ENCODE results near the gene GPS1. TPM values are rescaled to one million over a fixed set of nuclear protein-coding genes. Genes with fewer than 3 reads are reported as not detected.

The GPS1 gene
- total and polyA plus RNA-seq, 9 of the 15 experiments (the other 6 are each of a cell fraction or from before 2014, with no cell fraction given), result 3.1 to 167 (median 69.9) TPM

DNA sequence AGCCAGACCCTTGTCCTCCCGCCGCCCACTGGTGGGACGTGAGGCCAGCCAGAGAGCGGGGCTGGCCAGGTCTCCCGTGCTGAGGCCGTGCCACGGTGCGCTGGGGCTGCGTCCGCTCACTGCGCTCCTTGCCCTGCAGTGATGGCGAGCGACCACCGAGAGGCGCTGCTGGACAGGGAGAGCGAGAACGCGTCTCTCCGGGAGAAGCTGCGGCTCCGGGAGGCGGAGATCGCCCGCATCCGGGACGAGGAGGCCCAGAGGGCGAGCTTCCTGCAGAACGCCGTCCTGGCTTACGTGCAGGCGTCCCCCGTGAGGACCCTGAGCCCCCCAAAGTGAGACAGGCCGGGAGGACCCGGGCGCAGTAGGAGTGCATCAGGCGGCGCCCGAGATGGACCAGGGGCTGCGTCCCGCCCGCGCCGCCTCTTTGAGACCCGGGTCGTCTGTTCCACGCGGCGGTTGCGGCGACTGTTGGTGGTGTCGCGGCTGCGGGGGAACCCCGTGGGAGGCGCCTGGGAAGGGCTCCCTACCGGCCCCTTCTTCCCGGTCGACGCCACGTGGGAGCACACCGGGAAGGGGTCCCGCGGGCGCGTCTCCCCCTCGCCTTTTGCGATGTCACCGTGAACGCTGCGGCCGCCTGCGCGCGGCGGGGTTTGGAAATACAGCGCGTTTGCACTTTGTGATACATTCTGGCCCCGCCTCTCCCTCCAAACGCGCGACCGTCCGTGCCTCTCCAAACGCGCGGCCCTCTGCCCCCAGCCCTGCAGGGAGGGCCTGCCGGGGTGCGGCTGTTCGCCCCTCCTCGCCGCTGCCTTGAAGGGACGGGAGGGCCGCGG is 21.0 kb upstream of the GPS1 start (continued):
- TF ChIP-seq HDAC8 (tag; IDR thresholded peaks at IDR 0.05) (no peak), NFYB (IDR thresholded peaks at IDR 0.05; ENCODE audit: extremely low read depth, insufficient read length) (no peak), GABPA (tag; conservative IDR thresholded peaks at IDR 0.05; ENCODE audit: low read depth) (peak; percentile 55), XRCC5 (IDR thresholded peaks at IDR 0.05; ENCODE audit: low read depth, low read length) (peak; percentile 45; the same call in 1 of the 2 replicates), ZNF551 (CRISPR knock-in tag; IDR thresholded peaks at IDR 0.05) (no peak), SMAD3 (CRISPR knock-in tag; conservative IDR thresholded peaks at IDR 0.05) (no peak), ZNF586 (CRISPR knock-in tag; conservative IDR thresholded peaks at IDR 0.05) (no peak), C11orf30 (IDR thresholded peaks at IDR 0.05; ENCODE audit: low read depth) (peak; percentile 72), RAD51 (IDR thresholded peaks at IDR 0.05; ENCODE audit: borderline replicate concordance, low read depth) (no peak), ZNF668 (CRISPR knock-in tag; IDR thresholded peaks at IDR 0.05) (no peak), E2F3 (CRISPR knock-in tag; IDR thresholded peaks at IDR 0.05) (no peak), SNRNP70 (optimal IDR thresholded peaks at IDR 0.05; ENCODE audit: low read depth, low read length) (no peak), CBX3 (IDR thresholded peaks at IDR 0.05; ENCODE audit: borderline replicate concordance in 1 of 2, low read length in 2 of 2) (no peak), DMBX1 (CRISPR knock-in tag; IDR thresholded peaks at IDR 0.05; ENCODE audit: borderline replicate concordance) (0 out of 2 replicates have a peak, but pooled peaks have one; percentile 16), ZNF316 (IDR thresholded peaks at IDR 0.05) (peak; percentile 72; the same call in 1 of the 2 replicates), SNIP1 (IDR thresholded peaks at IDR 0.05; ENCODE audit: low read depth) (no peak), STAT5B (CRISPR knock-in tag; IDR thresholded peaks at IDR 0.05) (no peak), MXD1 (CRISPR knock-in tag; IDR thresholded peaks at IDR 0.05; ENCODE audit: borderline replicate concordance, poor library complexity, severe bottlenecking) (no peak), NFIC (IDR thresholded peaks at IDR 0.05) (peak; percentile 42; the same call in 1 of the 2 replicates), SIN3B (IDR thresholded peaks at IDR 0.05; ENCODE audit: low read depth) (peak; percentile 48; the same call in 1 of the 2 replicates)
- TF ChIP-seq, protein P1, sequence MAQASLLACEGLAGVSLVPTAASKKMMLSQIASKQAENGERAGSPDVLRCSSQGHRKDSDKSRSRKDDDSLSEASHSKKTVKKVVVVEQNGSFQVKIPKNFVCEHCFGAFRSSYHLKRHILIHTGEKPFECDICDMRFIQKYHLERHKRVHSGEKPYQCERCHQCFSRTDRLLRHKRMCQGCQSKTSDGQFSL (CRISPR knock-in tag; IDR thresholded peaks at IDR 0.05), result peak; percentile 40; the same call in 1 of the 2 replicates
- TF ChIP-seq, protein P1 (tag; IDR thresholded peaks at IDR 0.05), result no peak
- TF ChIP-seq, protein P2, sequence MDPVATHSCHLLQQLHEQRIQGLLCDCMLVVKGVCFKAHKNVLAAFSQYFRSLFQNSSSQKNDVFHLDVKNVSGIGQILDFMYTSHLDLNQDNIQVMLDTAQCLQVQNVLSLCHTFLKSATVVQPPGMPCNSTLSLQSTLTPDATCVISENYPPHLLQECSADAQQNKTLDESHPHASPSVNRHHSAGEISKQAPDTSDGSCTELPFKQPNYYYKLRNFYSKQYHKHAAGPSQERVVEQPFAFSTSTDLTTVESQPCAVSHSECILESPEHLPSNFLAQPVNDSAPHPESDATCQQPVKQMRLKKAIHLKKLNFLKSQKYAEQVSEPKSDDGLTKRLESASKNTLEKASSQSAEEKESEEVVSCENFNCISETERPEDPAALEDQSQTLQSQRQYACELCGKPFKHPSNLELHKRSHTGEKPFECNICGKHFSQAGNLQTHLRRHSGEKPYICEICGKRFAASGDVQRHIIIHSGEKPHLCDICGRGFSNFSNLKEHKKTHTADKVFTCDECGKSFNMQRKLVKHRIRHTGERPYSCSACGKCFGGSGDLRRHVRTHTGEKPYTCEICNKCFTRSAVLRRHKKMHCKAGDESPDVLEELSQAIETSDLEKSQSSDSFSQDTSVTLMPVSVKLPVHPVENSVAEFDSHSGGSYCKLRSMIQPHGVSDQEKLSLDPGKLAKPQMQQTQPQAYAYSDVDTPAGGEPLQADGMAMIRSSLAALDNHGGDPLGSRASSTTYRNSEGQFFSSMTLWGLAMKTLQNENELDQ (CRISPR knock-in tag; IDR thresholded peaks at IDR 0.05; ENCODE audit: borderline replicate concordance), result no peak
- TF ChIP-seq, protein P3, sequence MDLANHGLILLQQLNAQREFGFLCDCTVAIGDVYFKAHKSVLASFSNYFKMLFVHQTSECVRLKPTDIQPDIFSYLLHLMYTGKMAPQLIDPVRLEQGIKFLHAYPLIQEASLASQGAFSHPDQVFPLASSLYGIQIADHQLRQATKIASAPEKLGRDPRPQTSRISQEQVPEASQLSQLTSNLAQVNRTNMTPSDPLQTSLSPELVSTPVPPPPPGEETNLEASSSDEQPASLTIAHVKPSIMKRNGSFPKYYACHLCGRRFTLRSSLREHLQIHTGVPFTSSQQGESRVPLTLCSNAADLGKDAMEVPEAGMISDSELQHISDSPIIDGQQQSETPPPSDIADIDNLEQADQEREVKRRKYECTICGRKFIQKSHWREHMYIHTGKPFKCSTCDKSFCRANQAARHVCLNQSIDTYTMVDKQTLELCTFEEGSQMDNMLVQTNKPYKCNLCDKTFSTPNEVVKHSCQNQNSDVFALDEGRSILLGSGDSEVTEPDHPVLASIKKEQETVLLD (IDR thresholded peaks at IDR 0.05), result no peak

Data from K562 (cell line).